HepG2 (cell line): Measurements from ENCODE around the gene TMC2. TPM values are rescaled to one million over a fixed set of nuclear protein-coding genes. Genes with fewer than 3 reads are reported as not detected.

ENCODE experiments used
- ATAC-seq: fragments of 200-7000 bp; cut with Tn5 transposase; 3 replicates; pipeline ENCODE4 v1.9.1; 2020; ENCODE audit warnings: mild to moderate bottlenecking, moderate library complexity
- BruUV-seq: library from RNA; stranded (reverse); fragments of 400-500 nt; replicated peaks from 2 replicates; lab custom pipeline; 2021; lab: Mats Ljungman, UMichigan
- CTCF ChIA-PET: fragments of 300-600 bp; formaldehyde crosslinking; extraction: SDS; loops from one replicate; lab custom pipeline; 2021; ENCODE audit warnings: low total read pairs, inconsistent platforms, low intra/inter-chr PET ratio; lab: Yijun Ruan, JAX
- POLR2A ChIA-PET: fragments of 350-600 bp; sonication (Branson Sonifier 250); formaldehyde crosslinking; loops from one replicate; lab custom pipeline; 2020; ENCODE audit warnings: antibody characterized with exemption, inconsistent platforms; lab: Yijun Ruan, JAX
- DNase-seq: peaks from one replicate; pipeline ENCODE4 v3.0.0-alpha.2; 2015; ENCODE audit warnings: low spot score
- FAIRE-seq: peaks from 3 replicates; lab custom pipeline; 2011; peaks lifted over from hg19 to GRCh38; lab: Jason Lieb, UNC
- H2AFZ ChIP-seq: one replicate; pipeline ENCODE4 v1.6.1; 2011; ENCODE audit warnings: low read length, inconsistent platforms
- H3K27ac ChIP-seq: fragments of 300-600 bp; 3 replicates; pipeline ENCODE4 v1.8.0; 2011; ENCODE audit warnings: mixed run types, mild to moderate bottlenecking, mixed read lengths, low read length, inconsistent platforms; ENCODE audit not compliant: insufficient read depth; ENCODE audit errors: extremely low read length
- H3K27me3 ChIP-seq, 2 experiments: fragments of 200-600 bp in 1 of 2; 2 replicates in 1 of 2; 3 replicates in 1 of 2; pipeline versions ENCODE4 v1.6.0 to v1.8.0; 2011; ENCODE audit warnings: low read length in 2 of 2, mild to moderate bottlenecking in 2 of 2, moderate library complexity in 2 of 2, inconsistent platforms in 1 of 2; ENCODE audit not compliant: insufficient read depth in 2 of 2, control insufficient read depth in 1 of 2
- H3K36me3 ChIP-seq, 2 experiments: fragments of 200-600 bp in 1 of 2; replicated peaks in 1 of 2; 2 replicates in 1 of 2; 3 replicates in 1 of 2; pipeline versions ENCODE4 v1.5.1 to v1.8.0; 2011; ENCODE audit warnings: low read length in 2 of 2, inconsistent platforms in 1 of 2; ENCODE audit not compliant: insufficient read depth in 2 of 2, control insufficient read depth in 1 of 2
- H3K4me1 ChIP-seq: 2 replicates; pipeline ENCODE4 v1.5.1; 2012; ENCODE audit warnings: low read length, inconsistent platforms; ENCODE audit not compliant: insufficient read depth
- H3K4me2 ChIP-seq: 2 replicates; pipeline ENCODE4 v1.6.0; 2011; ENCODE audit warnings: low read depth, low read length, inconsistent platforms
- H3K4me3 ChIP-seq, 3 experiments: fragments of 200-600 bp in 1 of 3; sonication (generic), shearing (Covaris generic) in 1 of 3; replicated peaks in 1 of 3; 2 replicates each; pipeline ENCODE4 v1.5.1; 2011 to 2016; ENCODE audit warnings: low read length in 3 of 3, inconsistent platforms in 2 of 3, low read depth in 2 of 3, mild to moderate bottlenecking in 2 of 3, control low read depth in 1 of 3, mixed read lengths in 1 of 3; ENCODE audit not compliant: insufficient read depth in 1 of 3
- H3K79me2 ChIP-seq: one replicate; pipeline ENCODE4 v1.6.1; 2011; ENCODE audit warnings: low read length, inconsistent platforms; ENCODE audit not compliant: insufficient read depth
- H3K9ac ChIP-seq: 2 replicates; pipeline ENCODE4 v1.6.0; 2011; ENCODE audit warnings: mild to moderate bottlenecking, low read depth, low read length, inconsistent platforms; ENCODE audit not compliant: insufficient read depth
- H3K9me3 ChIP-seq: 2 replicates; pipeline ENCODE4 v1.5.1; 2012; ENCODE audit warnings: mild to moderate bottlenecking, low read length
- H4K20me1 ChIP-seq: 2 replicates; pipeline ENCODE4 v1.6.0; 2011; ENCODE audit warnings: inconsistent platforms, mild to moderate bottlenecking, low read length, moderate library complexity; ENCODE audit not compliant: insufficient read depth
- CBX5 ChIP-seq: sonication (generic); formaldehyde crosslinking; IDR thresholded peaks from 2 replicates; pipeline ENCODE4 v1.4.0; 2020; ENCODE audit warnings: missing genetic modification reagents, borderline replicate concordance
- FOXM1 ChIP-seq: sonication (generic); formaldehyde crosslinking; IDR thresholded peaks from 2 replicates; pipeline ENCODE4 v1.5.0; 2020; ENCODE audit warnings: missing genetic modification reagents
- LCORL ChIP-seq, 2 experiments: fragments of 450-650 bp in 1 of 2; sonication (generic) in 1 of 2; formaldehyde crosslinking in 1 of 2; IDR thresholded peaks; 2 replicates each; pipeline versions ENCODE4 v1.5.0 to v1.6.1; 2017 to 2020; ENCODE audit warnings: antibody characterized with exemption in 1 of 2, missing genetic modification reagents in 1 of 2
- SIX1 ChIP-seq: sonication (generic); formaldehyde crosslinking; IDR thresholded peaks from 2 replicates; pipeline ENCODE4 v1.4.0; 2020; ENCODE audit warnings: missing genetic modification reagents, borderline replicate concordance
- SRSF4 ChIP-seq: fragments of 200-400 bp; formaldehyde crosslinking; IDR thresholded peaks from one replicate; pipeline ENCODE4 v1.6.1; 2018; ENCODE audit warnings: mild to moderate bottlenecking, low read depth, low read length, moderate library complexity; ENCODE audit not compliant: poor library complexity, severe bottlenecking
- TAF1 ChIP-seq: sonication (generic); formaldehyde crosslinking; IDR thresholded peaks from 2 replicates; pipeline ENCODE4 v1.4.0; 2020; ENCODE audit warnings: missing genetic modification reagents
- YY1 ChIP-seq: IDR thresholded peaks from 2 replicates; pipeline ENCODE4 v1.6.1; 2011; ENCODE audit warnings: low read length, low read depth, moderate library complexity, mild to moderate bottlenecking; ENCODE audit not compliant: insufficient read depth, insufficient replicate concordance
- ZNF549 ChIP-seq: sonication (generic); formaldehyde crosslinking; IDR thresholded peaks from 2 replicates; pipeline ENCODE4 v1.5.0; 2020; ENCODE audit warnings: missing genetic modification reagents
- ZNF747 ChIP-seq: sonication (generic); formaldehyde crosslinking; IDR thresholded peaks from 2 replicates; pipeline ENCODE4 v1.8.1; 2023; ENCODE audit warnings: missing genetic modification reagents, mild to moderate bottlenecking, borderline replicate concordance
- whole genome bisulfite sequencing: methylation state at CpG from one replicate; pipeline ENCODE4 v1.1.6; 2017; ENCODE audit warnings: low lambda C conversion rate; 5-methylcytosine and 5-hydroxymethylcytosine counted together
- in situ Hi-C: cut with HindIII; loops from 2 replicates; pipeline ENCODE4 v1.10.0; 2017; ENCODE audit warnings: low pct_unique_long_range_greater_than_20kb; ENCODE audit not compliant: extremely low pct_ligation_motif_present
- intact Hi-C: fragments of 100-400 bp; cut with micrococcal nuclease; formaldehyde crosslinking; loops from one replicate; pipeline ENCODE4 v1.10.0; 2022; ENCODE audit not compliant: unreplicated experiment
- polyA plus RNA-seq, 8 experiments: library from polyadenylated mRNA; depleted of rRNA in 3 of 8; stranded (reverse) in 7 of 8; unstranded in 1 of 8; fragments of >200 nt; fragmentation: Illumina TruSeq in 4 of 8; extraction: Trizol in 4 of 8; gene quantifications; 2 replicates each; pipeline versions ENCODE4 v1.2.1 to v1.2.3, GENCODE V29; 2011 to 2016; ENCODE audit warnings: low read depth in 4 of 8, missing spikeins in 1 of 8, mixed read lengths in 1 of 8; ENCODE audit not compliant: insufficient read depth in 1 of 8
- total RNA-seq, 5 experiments: library from RNA; depleted of rRNA; stranded (reverse); fragments of >200 nt; fragmentation: Illumina TruSeq; extraction: Trizol; gene quantifications; 2 replicates each; pipeline ENCODE4 v1.2.3, GENCODE V29; 2016; ENCODE audit warnings: low read depth in 1 of 5

TMC2 gene
- total and polyA plus RNA-seq, 2 of the 13 experiments (the other 11 are each of a cell fraction or from before 2014, with no cell fraction given): not detected

DNA sequence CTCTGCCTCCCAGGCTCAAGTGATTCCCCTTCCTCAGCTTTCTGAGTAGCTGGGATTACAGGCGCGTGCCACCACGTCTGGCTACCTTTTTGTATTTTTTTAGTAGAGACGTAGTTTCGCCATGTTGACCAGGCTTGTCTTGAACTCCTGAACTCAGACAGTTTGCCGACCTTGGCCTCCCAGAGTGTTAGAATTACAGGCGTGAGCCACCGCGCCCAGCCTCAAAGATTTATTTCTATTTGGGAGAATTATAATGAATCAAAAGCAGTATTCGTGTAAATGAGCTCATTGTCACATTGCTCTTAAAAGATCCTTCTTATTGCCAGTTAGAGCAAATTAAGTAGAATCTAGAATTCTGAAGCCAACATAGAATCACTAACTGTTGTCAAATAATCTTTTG is 18.3 kb upstream of the TMC2 start:
- no peaks in the 10 kb centered on the region for H3K9me3 ChIP-seq
- H4K20me1 ChIP-seq: no peaks in the 10 kb centered on the region
- no peak overlapping the region for H3K9ac ChIP-seq
- in situ Hi-C loops (no loop called here), intact Hi-C loops (no loop called here)
- POLR2A ChIA-PET: interaction anchor here (1.0 kb wide), 1 partner anchor 9 kb away, joined by 3 read pairs; no protein-coding TSS in a partner anchor
- TF ChIP-seq ZNF747 (CRISPR knock-in tag) (0 out of 2 replicates have a peak, but pooled peaks have one; percentile 33), FOXM1 (CRISPR knock-in tag) (no peak)
- no peak overlapping the region for H2AFZ ChIP-seq
- DNase-seq: no peak
- FAIRE-seq: no peak
- 59% methylated on average over 10 of the region's 10 CpGs for WGBS
- no peak overlapping the region for H3K27ac ChIP-seq
- peaks cover 9% of the 10 kb centered on the region; the same call in 1 of the 2 replicates for H3K4me1 ChIP-seq
- no peak for ATAC-seq
- no peak overlapping the region for H3K4me2 ChIP-seq
- no peaks in the 10 kb centered on the region for H3K36me3 ChIP-seq
- no TSS peak for BruUV-seq
- no peak overlapping the region for H3K4me3 ChIP-seq
- CTCF ChIA-PET: no interaction called here
- peaks cover 1 to 35% of the 10 kb centered on the region in 2 experiments; a peak in 3 of 5 replicates for H3K27me3 ChIP-seq
- H3K79me2 ChIP-seq: no peaks in the 10 kb centered on the region

DNA sequence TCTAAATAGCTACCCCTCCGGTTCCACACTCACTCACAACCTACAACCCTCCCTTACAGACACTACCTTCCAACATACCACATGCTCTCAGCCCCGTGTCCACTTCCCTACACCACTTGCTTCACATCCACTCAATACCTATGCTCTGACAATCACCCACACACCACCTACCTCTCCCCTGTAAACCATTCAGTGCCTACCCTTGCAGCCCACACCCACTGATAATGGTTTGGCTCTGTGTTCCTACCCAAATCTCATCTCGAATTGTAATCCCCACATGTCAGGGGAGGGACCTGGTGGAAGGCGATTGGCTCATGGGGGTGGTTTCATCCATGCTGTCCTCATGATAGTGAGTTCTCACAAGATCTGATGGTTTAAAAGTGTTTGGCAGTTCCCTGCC is 17.8 kb upstream of the TMC2 start:
- Histone ChIP-seq H4K20me1 (no peaks in the 10 kb centered on the region), H3K36me3 (no peaks in the 10 kb centered on the region), H3K27me3 (peaks cover 1 to 33% of the 10 kb centered on the region in 2 experiments; a peak in 3 of 5 replicates), H3K4me3 (no peak overlapping the region), H3K9ac (no peak overlapping the region), H3K9me3 (no peaks in the 10 kb centered on the region), H3K27ac (no peak overlapping the region), H3K4me1 (peaks cover 9% of the 10 kb centered on the region; the same call in 1 of the 2 replicates), H3K79me2 (no peaks in the 10 kb centered on the region), H2AFZ (no peak overlapping the region), H3K4me2 (no peak overlapping the region)
- CTCF ChIA-PET: no interaction called here
- in situ Hi-C loops: no loop called here
- 20% methylated on average over 4 of the region's 4 CpGs for WGBS
- no TSS peak for BruUV-seq
- POLR2A ChIA-PET: interaction anchor here (1.0 kb wide), 1 partner anchor 9 kb away, joined by 3 read pairs; no protein-coding TSS in a partner anchor
- TF ChIP-seq YY1 (no peak), CBX5 (CRISPR knock-in tag) (no peak), ZNF549 (CRISPR knock-in tag) (no peak), SRSF4 (no peak), TAF1 (CRISPR knock-in tag) (no peak), SIX1 (no peak), LCORL (IDR thresholded peaks at IDR 0.05) (no peak), LCORL (CRISPR knock-in tag; IDR thresholded peaks at IDR 0.05) (no peak)
- intact Hi-C loops: no loop called here
- DNase-seq: no peak
- peak; percentile 30; the same call in 2 of the 3 replicates for ATAC-seq
- FAIRE-seq: no peak
